IPS-18a (cell line): ENCODE measurements around the gene WDR74.

Source experiments
- H3K27ac ChIP-seq: one replicate; pipeline ENCODE4 v1.5.1; 2013; ENCODE audit warnings: low read length
- H3K27me3 ChIP-seq: one replicate; pipeline ENCODE4 v1.6.1; 2013; ENCODE audit warnings: mild to moderate bottlenecking, low read length; ENCODE audit not compliant: control insufficient read depth, insufficient read depth
- H3K36me3 ChIP-seq: one replicate; pipeline ENCODE4 v1.6.1; 2013; ENCODE audit warnings: low read depth, low read length; ENCODE audit not compliant: control insufficient read depth
- H3K4me1 ChIP-seq: one replicate; pipeline ENCODE4 v1.6.1; 2013; ENCODE audit warnings: low read depth, low read length; ENCODE audit not compliant: control insufficient read depth
- H3K4me3 ChIP-seq: one replicate; pipeline ENCODE4 v1.5.1; 2013; ENCODE audit warnings: low read length
- H3K9ac ChIP-seq: one replicate; pipeline ENCODE4 v1.6.1; 2013; ENCODE audit warnings: mild to moderate bottlenecking, low read length, moderate library complexity
- H3K9me3 ChIP-seq: one replicate; pipeline ENCODE4 v1.6.1; 2013; ENCODE audit warnings: low read depth, low read length; ENCODE audit not compliant: control insufficient read depth

The WDR74 gene

GRCh38 chr11:62804310-62805075 lies 34.9 kb downstream of the WDR74 start:
- Histone ChIP-seq H3K27ac (no peak overlapping the region), H3K4me3 (peak overlapping the region; percentile 83), H3K9me3 (no peaks in the 10 kb centered on the region), H3K36me3 (peaks cover 34% of the 10 kb centered on the region), H3K4me1 (peaks cover 4% of the 10 kb centered on the region), H3K27me3 (no peaks in the 10 kb centered on the region), H3K9ac (peak overlapping the region; percentile 73)

- Histone ChIP-seq H3K36me3 (peaks cover 63% of the 10 kb centered on the region), H3K9me3 (no peaks in the 10 kb centered on the region), H3K9ac (no peak overlapping the region), H3K4me3 (no peak overlapping the region), H3K4me1 (peaks cover 1% of the 10 kb centered on the region), H3K27ac (no peak overlapping the region), H3K27me3 (no peaks in the 10 kb centered on the region)
Observed at GRCh38 chr11:62801071-62801470, 38.3 kb downstream of the WDR74 start.

DNA sequence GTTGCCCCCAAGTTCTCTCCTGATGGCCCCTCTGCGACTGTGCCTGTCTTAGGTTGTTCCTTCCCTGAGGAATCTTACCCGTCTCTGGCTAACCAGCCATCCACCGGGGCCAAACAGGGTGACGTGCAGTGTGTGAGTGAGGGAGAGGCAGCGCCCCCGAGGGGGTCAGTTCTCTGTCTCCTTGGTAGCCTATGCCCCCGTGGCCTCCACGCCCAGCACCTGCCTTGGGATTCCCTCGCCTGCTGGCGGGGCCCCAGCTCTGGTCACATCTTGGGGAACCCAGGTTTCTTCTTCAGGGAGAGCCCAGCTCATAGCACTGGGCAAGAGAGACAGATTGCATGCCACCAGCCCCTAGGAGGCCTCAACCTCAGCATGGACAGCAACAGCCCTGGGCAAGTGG lies 39.9 kb downstream of the WDR74 start:
- Histone ChIP-seq H3K9ac (no peak overlapping the region), H3K27ac (no peak overlapping the region), H3K36me3 (peaks cover 79% of the 10 kb centered on the region), H3K27me3 (no peaks in the 10 kb centered on the region), H3K4me1 (no peaks in the 10 kb centered on the region), H3K4me3 (no peak overlapping the region), H3K9me3 (no peaks in the 10 kb centered on the region)

DNA sequence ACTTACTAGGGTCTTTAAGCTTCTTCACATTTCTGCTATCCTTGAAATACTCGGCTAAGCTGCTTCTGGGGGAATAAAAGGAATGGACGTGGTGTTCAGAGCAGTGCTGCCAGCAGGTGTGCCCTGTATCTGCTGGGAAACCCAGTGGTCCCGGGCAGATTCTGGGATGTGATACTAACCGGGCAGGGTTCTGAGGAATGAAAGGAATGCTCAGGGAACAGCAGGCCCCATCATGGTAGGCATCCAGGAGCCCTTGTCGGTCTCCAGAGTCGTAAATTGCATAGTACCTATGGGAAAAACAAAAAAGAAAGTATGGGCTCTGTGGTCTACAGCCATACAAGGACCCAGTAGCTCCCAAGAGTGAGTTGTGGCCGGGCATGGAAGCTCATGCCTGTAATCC lies 43.1 kb downstream of the WDR74 start:
- Histone ChIP-seq H3K4me1 (peaks cover 3% of the 10 kb centered on the region), H3K9ac (no peak overlapping the region), H3K27ac (no peak overlapping the region), H3K4me3 (no peak overlapping the region), H3K27me3 (no peaks in the 10 kb centered on the region), H3K9me3 (no peaks in the 10 kb centered on the region), H3K36me3 (peaks cover 67% of the 10 kb centered on the region)

DNA sequence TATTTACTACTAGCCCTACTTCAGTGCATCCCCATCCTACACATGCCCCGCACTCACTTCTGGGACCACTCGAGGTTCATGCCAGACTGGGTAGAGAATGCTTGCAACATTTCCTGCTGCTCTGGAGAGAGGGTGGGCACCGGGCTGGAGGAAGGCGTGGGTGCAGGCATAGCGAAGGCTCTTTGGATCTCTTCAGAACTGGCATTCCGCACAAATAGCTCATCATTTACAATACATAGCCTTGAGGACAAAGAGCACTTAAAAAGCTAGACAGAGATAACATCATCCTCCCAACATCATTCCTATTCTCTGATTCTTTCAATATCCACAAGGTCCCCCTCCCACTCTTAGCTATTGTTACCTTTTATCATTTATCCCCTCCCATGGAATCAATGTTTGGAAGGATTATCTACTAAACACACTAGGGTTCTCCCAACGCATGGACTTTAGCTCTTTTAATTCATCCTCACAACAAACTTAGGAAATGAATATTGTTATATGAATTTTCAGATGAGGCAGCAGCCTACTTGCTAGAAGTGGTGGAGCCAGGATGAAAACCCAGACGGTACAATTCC lies 45.1 kb downstream of the WDR74 start:
- H3K36me3 ChIP-seq, result peaks cover 65% of the 10 kb centered on the region
- H3K4me3 ChIP-seq, result no peak overlapping the region
- H3K9ac ChIP-seq, result no peak overlapping the region
- H3K9me3 ChIP-seq, result no peaks in the 10 kb centered on the region
- peaks cover 8% of the 10 kb centered on the region for H3K4me1 ChIP-seq
- no peaks in the 10 kb centered on the region for H3K27me3 ChIP-seq
- H3K27ac ChIP-seq, result no peak overlapping the region

- Histone ChIP-seq H3K4me1 (peaks cover 8% of the 10 kb centered on the region), H3K36me3 (peaks cover 49% of the 10 kb centered on the region), H3K9me3 (no peaks in the 10 kb centered on the region), H3K27me3 (no peaks in the 10 kb centered on the region), H3K27ac (no peak overlapping the region), H3K4me3 (peak overlapping the region; percentile 90), H3K9ac (peak overlapping the region; percentile 84)
Observed at GRCh38 chr11:62792202-62792575, 47.2 kb downstream of the WDR74 start.

DNA sequence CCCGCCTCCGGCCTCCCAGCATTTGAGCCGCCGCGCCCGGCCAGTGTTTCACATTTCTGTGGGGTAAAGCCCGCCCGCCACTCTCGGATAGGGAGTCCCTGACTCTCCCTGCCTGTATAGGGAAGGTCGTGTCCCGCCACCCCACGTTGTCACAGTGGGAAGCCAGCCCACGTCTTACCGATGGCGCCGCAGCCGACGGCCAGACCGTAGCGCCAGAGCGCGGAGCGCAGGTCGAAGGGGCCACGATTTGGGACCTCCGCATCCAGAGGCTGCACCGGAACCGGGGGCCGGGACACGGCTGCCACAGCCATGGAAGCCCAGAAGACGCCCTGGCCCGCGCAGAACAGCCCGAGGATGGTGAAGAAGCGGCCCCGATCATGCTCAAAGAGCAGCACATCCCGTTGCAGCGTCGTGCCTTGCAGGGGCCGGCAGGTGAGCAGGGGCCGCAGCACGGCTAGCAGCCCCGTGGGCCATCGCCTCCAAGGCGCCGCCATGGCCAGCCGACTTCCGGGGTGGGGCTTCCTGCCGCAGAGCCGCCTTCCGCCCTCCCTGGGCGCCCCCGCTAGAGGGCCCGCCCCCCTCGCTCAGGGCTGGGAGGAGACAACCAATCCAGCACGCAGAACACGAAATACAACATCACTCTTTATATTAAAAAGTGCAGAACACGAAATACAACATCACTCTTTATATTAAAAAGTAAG lies 47.7 kb downstream of the WDR74 start, which contains the start of gene TMEM223:
Gene TMEM223, minus strand, starts transcription at position 506 of the 701 bp plus-strand sequence. Its CDS starts 12 bp downstream, at position 494.
- Histone ChIP-seq H3K27me3 (no peaks in the 10 kb centered on the region), H3K36me3 (peaks cover 44% of the 10 kb centered on the region), H3K9ac (peak within 1 kb of the TSS; percentile 84), H3K4me3 (peak within 1 kb of the TSS; percentile 90), H3K9me3 (no peaks in the 10 kb centered on the region), H3K27ac (peak within 1 kb of the TSS; percentile 51), H3K4me1 (peaks cover 8% of the 10 kb centered on the region)

- H3K4me3 ChIP-seq, result no peak overlapping the region
- H3K9me3 ChIP-seq, result no peaks in the 10 kb centered on the region
- no peak overlapping the region for H3K9ac ChIP-seq
- peaks cover 11% of the 10 kb centered on the region for H3K4me1 ChIP-seq
- peaks cover 24% of the 10 kb centered on the region for H3K36me3 ChIP-seq
- no peak overlapping the region for H3K27ac ChIP-seq
- H3K27me3 ChIP-seq, result no peaks in the 10 kb centered on the region
Observed at GRCh38 chr11:62789576-62789975, 49.8 kb downstream of the WDR74 start.

- no peak overlapping the region for H3K27ac ChIP-seq
- H3K4me1 ChIP-seq, result peaks cover 11% of the 10 kb centered on the region
- H3K9me3 ChIP-seq, result no peaks in the 10 kb centered on the region
- H3K36me3 ChIP-seq, result peaks cover 18% of the 10 kb centered on the region
- H3K4me3 ChIP-seq, result no peak overlapping the region
- no peak overlapping the region for H3K9ac ChIP-seq
- no peaks in the 10 kb centered on the region for H3K27me3 ChIP-seq
Observed at GRCh38 chr11:62788991-62789390, 50.4 kb downstream of the WDR74 start.

- peak within 1 kb of the TSS; percentile 92 for H3K9ac ChIP-seq
- H3K4me3 ChIP-seq, result peak within 1 kb of the TSS; percentile 99
- H3K36me3 ChIP-seq, result peaks cover 21% of the 10 kb centered on the region
- peaks cover 8% of the 10 kb centered on the region for H3K4me1 ChIP-seq
- H3K9me3 ChIP-seq, result no peaks in the 10 kb centered on the region
- H3K27me3 ChIP-seq, result no peaks in the 10 kb centered on the region
- H3K27ac ChIP-seq, result peak within 1 kb of the TSS; percentile 74
Observed at GRCh38 chr11:62787005-62787759, 52.2 kb downstream of the WDR74 start, which contains the start of gene TMEM179B. TMEM179B (plus strand) TSS chr11:62787402; CDS start chr11:62787432, 30 bp downstream.
